ENCODE data around the gene RGSL1.

Gene RGSL1

GRCh38 chr1:182569939-182570610 is 120.1 kb downstream of the RGSL1 start:
- DNase-seq (ENCODE audit: insufficient read length, low spot score): no peak
- no peak for FAIRE-seq
- no peak for TF ChIP-seq CTCF (IDR thresholded peaks at IDR 0.05; ENCODE audit: insufficient read depth, missing control alignments)

GRCh38 chr1:182570611-182570970 is 120.6 kb downstream of the RGSL1 start:
- FAIRE-seq: no peak
- no peak for TF ChIP-seq CTCF (IDR thresholded peaks at IDR 0.05; ENCODE audit: insufficient read depth, missing control alignments)
- no peak for DNase-seq (ENCODE audit: insufficient read length, low spot score)

GRCh38 chr1:182574156-182574555 is 124.2 kb downstream of the RGSL1 start:
- no peak for DNase-seq (ENCODE audit: insufficient read length, low spot score)
- no peak for FAIRE-seq
- TF ChIP-seq CTCF (IDR thresholded peaks at IDR 0.05; ENCODE audit: insufficient read depth, missing control alignments): no peak

GRCh38 chr1:182575540-182576149 is 125.7 kb downstream of the RGSL1 start:
- DNase-seq (ENCODE audit: insufficient read length, low spot score) (no peak), FAIRE-seq (peak; percentile 44)
- TF ChIP-seq CTCF (IDR thresholded peaks at IDR 0.05; ENCODE audit: insufficient read depth, missing control alignments): no peak

- no peak for TF ChIP-seq CTCF (IDR thresholded peaks at IDR 0.05; ENCODE audit: insufficient read depth, missing control alignments)
- DNase-seq (ENCODE audit: insufficient read length, low spot score) (peak; percentile 64), FAIRE-seq (peak; percentile 95)
Observed at GRCh38 chr1:182580736-182581135, 130.8 kb downstream of the RGSL1 start.

- no peak for TF ChIP-seq CTCF (IDR thresholded peaks at IDR 0.05; ENCODE audit: insufficient read depth, missing control alignments)
- DNase-seq (ENCODE audit: insufficient read length, low spot score) (no peak), FAIRE-seq (no peak)
Observed at GRCh38 chr1:182584746-182585145, 134.8 kb downstream of the RGSL1 start.

GRCh38 chr1:182586380-182586779 is 136.4 kb downstream of the RGSL1 start:
- no peak for TF ChIP-seq CTCF (IDR thresholded peaks at IDR 0.05; ENCODE audit: insufficient read depth, missing control alignments)
- DNase-seq (ENCODE audit: insufficient read length, low spot score) (no peak), FAIRE-seq (no peak)

Measured in D721Med (cell line).